WTC11 (cell line): ENCODE measurements around the gene CHCHD1. TPM values are rescaled to one million over a fixed set of nuclear protein-coding genes. Genes with fewer than 3 reads are reported as not detected.

Experiments
- ATAC-seq: fragments of 200-7000 bp; cut with Tn5 transposase; 2 replicates; pipeline ENCODE4 v1.10.0; 2021; ENCODE audit warnings: mild to moderate bottlenecking, moderate library complexity
- CTCF ChIA-PET: fragments of 300-600 bp; sonication (Branson Sonifier 250); formaldehyde crosslinking; loops from one replicate; lab custom pipeline; 2021; ENCODE audit warnings: antibody characterized with exemption; lab: Charles Lee
- POLR2A ChIA-PET: fragments of 350-600 bp; sonication (Branson Sonifier 250); formaldehyde crosslinking; loops from one replicate; lab custom pipeline; 2021; ENCODE audit warnings: antibody characterized with exemption; lab: Charles Lee
- DNase-seq: peaks from one replicate; pipeline ENCODE4 v3.0.0; 2021; ENCODE audit warnings: low spot score
- H3K27ac Mint-ChIP-seq: 2 replicates; pipeline ENCODE4 v1.8.0; 2021; ENCODE audit warnings: mixed read lengths
- H3K27me3 Mint-ChIP-seq: 2 replicates; pipeline ENCODE4 v1.8.0; 2021; ENCODE audit warnings: low read depth, mild to moderate bottlenecking, moderate library complexity, mixed read lengths
- H3K36me3 Mint-ChIP-seq: 2 replicates; pipeline ENCODE4 v1.8.0; 2021; ENCODE audit warnings: mixed read lengths
- H3K4me1 Mint-ChIP-seq: 2 replicates; pipeline ENCODE4 v1.8.0; 2022; ENCODE audit warnings: mixed read lengths
- H3K4me3 Mint-ChIP-seq: 2 replicates; pipeline ENCODE4 v1.8.0; 2021; ENCODE audit warnings: mild to moderate bottlenecking, moderate library complexity, mixed read lengths
- H3K9me3 Mint-ChIP-seq: 2 replicates; pipeline ENCODE4 v1.8.0; 2021; ENCODE audit warnings: mixed read lengths
- FOXP1 ChIP-seq: sonication (generic); formaldehyde crosslinking; IDR thresholded peaks from 2 replicates; pipeline ENCODE4 v1.8.0; 2022; ENCODE audit warnings: missing genetic modification reagents, mild to moderate bottlenecking, moderate library complexity, borderline replicate concordance
- GABPB1 ChIP-seq: sonication (generic); formaldehyde crosslinking; IDR thresholded peaks from 2 replicates; pipeline ENCODE4 v1.8.1; 2023; ENCODE audit warnings: mild to moderate bottlenecking, missing genetic modification reagents
- HMGA2 ChIP-seq: fragments of 250-450 bp; sonication (Bioruptor Pico); IDR thresholded peaks from 2 replicates; pipeline ENCODE4 v1.4.0; 2021; ENCODE audit warnings: mild to moderate bottlenecking, moderate library complexity
- JAZF1 ChIP-seq: fragments of 250-450 bp; sonication (Bioruptor Pico); IDR thresholded peaks from 2 replicates; pipeline ENCODE4 v1.9.0; 2021; ENCODE audit warnings: moderate library complexity, mild to moderate bottlenecking, inconsistent platforms
- JUN ChIP-seq: sonication (generic); formaldehyde crosslinking; IDR thresholded peaks from 2 replicates; pipeline ENCODE4 v1.8.0; 2023; ENCODE audit warnings: mild to moderate bottlenecking, missing genetic modification reagents
- NFE2L1 ChIP-seq: sonication (generic); formaldehyde crosslinking; IDR thresholded peaks from 2 replicates; pipeline ENCODE4 v1.8.1; 2023; ENCODE audit warnings: missing genetic modification reagents
- NR3C1 ChIP-seq: sonication (generic); formaldehyde crosslinking; conservative IDR thresholded peaks from 2 replicates; pipeline ENCODE4 v1.8.1; 2023; ENCODE audit warnings: low read depth, mild to moderate bottlenecking, missing genetic modification reagents
- RORB ChIP-seq: fragments of 250-450 bp; sonication (Bioruptor Pico); IDR thresholded peaks from 2 replicates; pipeline ENCODE4 v1.9.0; 2021; ENCODE audit warnings: mild to moderate bottlenecking
- SMAD3 ChIP-seq: sonication (generic); formaldehyde crosslinking; IDR thresholded peaks from 2 replicates; pipeline ENCODE4 v1.8.0; 2022; ENCODE audit warnings: missing genetic modification reagents, mild to moderate bottlenecking, borderline replicate concordance
- SOX15 ChIP-seq: fragments of 250-450 bp; sonication (Bioruptor Pico); IDR thresholded peaks from 2 replicates; pipeline ENCODE4 v1.9.0; 2021; ENCODE audit warnings: mild to moderate bottlenecking
- ZNF232 ChIP-seq: sonication (generic); formaldehyde crosslinking; IDR thresholded peaks from 2 replicates; pipeline ENCODE4 v1.8.0; 2022; ENCODE audit warnings: mild to moderate bottlenecking, missing genetic modification reagents
- total RNA-seq: library from RNA; stranded (reverse); gene quantifications from 3 replicates; pipeline ENCODE4 v1.2.3, GENCODE V29; 2021
- TF ChIP-seq, protein P1 (sequence below): sonication (generic); formaldehyde crosslinking; IDR thresholded peaks from 2 replicates; pipeline ENCODE4 v1.8.1; 2023; ENCODE audit warnings: mild to moderate bottlenecking, missing genetic modification reagents
- TF ChIP-seq, protein P2 (sequence below): sonication (generic); formaldehyde crosslinking; IDR thresholded peaks from 2 replicates; pipeline ENCODE4 v1.8.1; 2022; ENCODE audit warnings: low read depth, mild to moderate bottlenecking, moderate library complexity, missing genetic modification reagents, borderline replicate concordance
- TF ChIP-seq, protein P3 (sequence below): fragments of 250-450 bp; sonication (Bioruptor Pico); IDR thresholded peaks from 2 replicates; pipeline ENCODE4 v1.9.0; 2021; ENCODE audit warnings: mild to moderate bottlenecking
- TF ChIP-seq, protein P4 (sequence below): fragments of 200-600 bp; IDR thresholded peaks from 2 replicates; pipeline ENCODE4 v1.8.0; 2022; ENCODE audit warnings: antibody characterized with exemption
- TF ChIP-seq, protein P5 (sequence below): sonication (generic); formaldehyde crosslinking; IDR thresholded peaks from 2 replicates; pipeline ENCODE4 v1.8.1; 2023; ENCODE audit warnings: mild to moderate bottlenecking, moderate library complexity, missing genetic modification reagents
- TF ChIP-seq, protein P6 (sequence below): fragments of 250-450 bp; sonication (Bioruptor Pico); IDR thresholded peaks from 2 replicates; pipeline ENCODE4 v1.8.0; 2021; ENCODE audit warnings: mild to moderate bottlenecking
- TF ChIP-seq, protein P7 (sequence below): fragments of 250-450 bp; sonication (Bioruptor Pico); IDR thresholded peaks from 2 replicates; pipeline ENCODE4 v2.1.2; 2022; ENCODE audit warnings: mild to moderate bottlenecking, moderate library complexity
- TF ChIP-seq, protein P8 (sequence below): sonication (generic); formaldehyde crosslinking; IDR thresholded peaks from 2 replicates; pipeline ENCODE4 v1.8.0; 2022; ENCODE audit warnings: mild to moderate bottlenecking, missing genetic modification reagents

CHCHD1 gene
- total RNA-seq, 1 experiment from 2014 or later: 45.9 TPM

DNA sequence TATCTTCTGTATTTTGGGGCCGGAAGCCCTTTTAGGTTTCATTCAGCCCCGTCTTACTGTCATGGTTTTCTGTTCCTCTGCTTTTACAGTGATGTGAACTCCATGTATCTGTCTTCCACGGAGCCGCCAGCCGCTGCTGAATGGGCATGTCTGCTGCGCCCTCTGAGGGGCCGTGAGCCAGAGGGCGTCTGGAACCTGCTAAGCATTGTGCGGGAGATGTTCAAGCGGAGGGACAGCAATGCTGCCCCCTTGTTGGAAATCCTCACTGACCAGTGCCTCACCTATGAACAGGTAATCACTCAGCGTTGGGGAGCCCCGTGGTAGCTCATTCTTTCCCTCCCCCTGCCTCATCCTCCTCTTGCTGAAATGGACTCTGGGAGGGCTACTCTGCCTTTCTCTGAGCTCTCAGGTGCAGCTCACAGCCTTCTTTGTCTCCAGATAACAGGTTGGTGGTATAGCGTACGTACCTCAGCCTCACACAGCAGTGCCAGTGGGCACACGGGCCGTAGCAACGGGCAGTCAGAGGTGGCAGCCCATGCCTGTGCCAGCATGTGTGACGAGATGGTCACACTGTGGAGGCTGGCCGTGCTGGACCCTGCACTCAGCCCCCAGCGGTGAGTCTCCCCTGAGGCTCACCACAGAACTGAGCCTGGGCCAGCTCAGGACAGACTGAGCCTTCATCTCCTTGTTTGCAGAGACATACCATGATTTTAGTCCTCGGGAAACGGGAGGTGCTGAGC, 9.2 kb downstream of the CHCHD1 start (continued):
- TF ChIP-seq, protein P1, sequence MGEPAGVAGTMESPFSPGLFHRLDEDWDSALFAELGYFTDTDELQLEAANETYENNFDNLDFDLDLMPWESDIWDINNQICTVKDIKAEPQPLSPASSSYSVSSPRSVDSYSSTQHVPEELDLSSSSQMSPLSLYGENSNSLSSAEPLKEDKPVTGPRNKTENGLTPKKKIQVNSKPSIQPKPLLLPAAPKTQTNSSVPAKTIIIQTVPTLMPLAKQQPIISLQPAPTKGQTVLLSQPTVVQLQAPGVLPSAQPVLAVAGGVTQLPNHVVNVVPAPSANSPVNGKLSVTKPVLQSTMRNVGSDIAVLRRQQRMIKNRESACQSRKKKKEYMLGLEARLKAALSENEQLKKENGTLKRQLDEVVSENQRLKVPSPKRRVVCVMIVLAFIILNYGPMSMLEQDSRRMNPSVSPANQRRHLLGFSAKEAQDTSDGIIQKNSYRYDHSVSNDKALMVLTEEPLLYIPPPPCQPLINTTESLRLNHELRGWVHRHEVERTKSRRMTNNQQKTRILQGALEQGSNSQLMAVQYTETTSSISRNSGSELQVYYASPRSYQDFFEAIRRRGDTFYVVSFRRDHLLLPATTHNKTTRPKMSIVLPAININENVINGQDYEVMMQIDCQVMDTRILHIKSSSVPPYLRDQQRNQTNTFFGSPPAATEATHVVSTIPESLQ (CRISPR knock-in tag): no peak

DNA sequence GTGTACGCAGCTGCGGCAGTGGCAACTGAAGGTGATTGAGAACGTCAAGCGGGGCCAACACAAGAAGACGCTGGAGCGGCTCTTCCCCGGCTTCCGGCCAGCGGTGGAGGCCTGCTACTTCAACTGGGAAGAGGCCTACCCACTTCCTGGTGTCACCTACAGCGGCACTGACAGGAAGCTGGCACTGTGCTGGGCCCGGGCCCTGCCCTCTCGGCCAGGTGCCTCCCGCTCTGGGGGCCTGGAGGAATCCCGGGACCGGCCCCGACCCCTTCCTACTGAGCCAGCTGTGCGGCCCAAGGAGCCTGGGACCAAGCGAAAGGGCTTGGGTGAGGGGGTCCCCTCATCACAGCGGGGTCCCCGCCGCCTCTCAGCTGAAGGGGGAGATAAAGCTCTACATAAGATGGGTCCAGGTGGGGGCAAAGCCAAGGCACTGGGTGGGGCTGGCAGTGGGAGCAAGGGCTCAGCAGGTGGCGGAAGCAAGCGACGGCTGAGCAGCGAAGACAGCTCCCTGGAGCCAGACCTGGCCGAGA, 10.1 kb downstream of the CHCHD1 start:
- ATAC-seq: no peak
- H3K9me3 Mint-ChIP-seq: no peaks in the 10 kb centered on the region
- POLR2A ChIA-PET: no interaction called here
- H3K27me3 Mint-ChIP-seq: no peaks in the 10 kb centered on the region
- CTCF ChIA-PET: no interaction called here
- TF ChIP-seq, protein P2, sequence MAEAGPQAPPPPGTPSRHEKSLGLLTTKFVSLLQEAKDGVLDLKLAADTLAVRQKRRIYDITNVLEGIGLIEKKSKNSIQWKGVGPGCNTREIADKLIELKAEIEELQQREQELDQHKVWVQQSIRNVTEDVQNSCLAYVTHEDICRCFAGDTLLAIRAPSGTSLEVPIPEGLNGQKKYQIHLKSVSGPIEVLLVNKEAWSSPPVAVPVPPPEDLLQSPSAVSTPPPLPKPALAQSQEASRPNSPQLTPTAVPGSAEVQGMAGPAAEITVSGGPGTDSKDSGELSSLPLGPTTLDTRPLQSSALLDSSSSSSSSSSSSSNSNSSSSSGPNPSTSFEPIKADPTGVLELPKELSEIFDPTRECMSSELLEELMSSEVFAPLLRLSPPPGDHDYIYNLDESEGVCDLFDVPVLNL (CRISPR knock-in tag): no peak
- TF ChIP-seq RORB (no peak), GABPB1 (CRISPR knock-in tag) (no peak), FOXP1 (no peak), JAZF1 (CRISPR knock-in tag) (no peak), ZNF232 (CRISPR knock-in tag) (no peak)
- TF ChIP-seq, protein P3, sequence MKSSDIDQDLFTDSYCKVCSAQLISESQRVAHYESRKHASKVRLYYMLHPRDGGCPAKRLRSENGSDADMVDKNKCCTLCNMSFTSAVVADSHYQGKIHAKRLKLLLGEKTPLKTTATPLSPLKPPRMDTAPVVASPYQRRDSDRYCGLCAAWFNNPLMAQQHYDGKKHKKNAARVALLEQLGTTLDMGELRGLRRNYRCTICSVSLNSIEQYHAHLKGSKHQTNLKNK (CRISPR knock-in tag): no peak
- TF ChIP-seq, protein P4, sequence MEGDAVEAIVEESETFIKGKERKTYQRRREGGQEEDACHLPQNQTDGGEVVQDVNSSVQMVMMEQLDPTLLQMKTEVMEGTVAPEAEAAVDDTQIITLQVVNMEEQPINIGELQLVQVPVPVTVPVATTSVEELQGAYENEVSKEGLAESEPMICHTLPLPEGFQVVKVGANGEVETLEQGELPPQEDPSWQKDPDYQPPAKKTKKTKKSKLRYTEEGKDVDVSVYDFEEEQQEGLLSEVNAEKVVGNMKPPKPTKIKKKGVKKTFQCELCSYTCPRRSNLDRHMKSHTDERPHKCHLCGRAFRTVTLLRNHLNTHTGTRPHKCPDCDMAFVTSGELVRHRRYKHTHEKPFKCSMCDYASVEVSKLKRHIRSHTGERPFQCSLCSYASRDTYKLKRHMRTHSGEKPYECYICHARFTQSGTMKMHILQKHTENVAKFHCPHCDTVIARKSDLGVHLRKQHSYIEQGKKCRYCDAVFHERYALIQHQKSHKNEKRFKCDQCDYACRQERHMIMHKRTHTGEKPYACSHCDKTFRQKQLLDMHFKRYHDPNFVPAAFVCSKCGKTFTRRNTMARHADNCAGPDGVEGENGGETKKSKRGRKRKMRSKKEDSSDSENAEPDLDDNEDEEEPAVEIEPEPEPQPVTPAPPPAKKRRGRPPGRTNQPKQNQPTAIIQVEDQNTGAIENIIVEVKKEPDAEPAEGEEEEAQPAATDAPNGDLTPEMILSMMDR: no peak
- TF ChIP-seq, all 79 proteins: peak for 0
- H3K27ac Mint-ChIP-seq: no peak overlapping the region
- H3K36me3 Mint-ChIP-seq: peaks cover 41% of the 10 kb centered on the region
- H3K4me3 Mint-ChIP-seq: no peak overlapping the region
- no peaks in the 10 kb centered on the region for H3K4me1 Mint-ChIP-seq
- DNase-seq: no peak

DNA sequence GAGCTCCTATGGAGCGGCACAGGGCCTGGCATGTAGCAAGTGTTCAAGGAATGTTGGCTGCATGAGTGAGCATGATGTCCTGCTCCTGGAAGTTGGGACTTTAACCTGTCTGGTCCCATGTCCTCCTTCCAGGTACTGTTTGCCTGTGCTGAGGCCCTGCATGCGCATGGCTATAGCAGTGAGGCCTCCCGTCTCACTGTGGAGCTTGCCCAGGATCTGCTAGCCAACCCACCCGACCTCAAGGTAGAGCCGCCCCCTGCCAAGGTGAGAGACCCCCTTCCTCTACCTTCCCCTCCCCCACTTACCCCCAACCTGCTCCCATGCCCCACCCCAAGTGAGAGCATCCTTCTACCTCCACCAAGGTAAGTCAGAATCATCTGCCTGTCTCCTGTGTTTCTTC, 11.6 kb downstream of the CHCHD1 start:
- H3K27ac Mint-ChIP-seq: no peak overlapping the region
- POLR2A ChIA-PET: no interaction called here
- ATAC-seq: no peak
- no peaks in the 10 kb centered on the region for H3K4me1 Mint-ChIP-seq
- no peak for DNase-seq
- H3K4me3 Mint-ChIP-seq: no peak overlapping the region
- H3K9me3 Mint-ChIP-seq: no peaks in the 10 kb centered on the region
- CTCF ChIA-PET: no interaction called here
- peaks cover 46% of the 10 kb centered on the region for H3K36me3 Mint-ChIP-seq
- H3K27me3 Mint-ChIP-seq: no peaks in the 10 kb centered on the region
- TF ChIP-seq, protein P5, sequence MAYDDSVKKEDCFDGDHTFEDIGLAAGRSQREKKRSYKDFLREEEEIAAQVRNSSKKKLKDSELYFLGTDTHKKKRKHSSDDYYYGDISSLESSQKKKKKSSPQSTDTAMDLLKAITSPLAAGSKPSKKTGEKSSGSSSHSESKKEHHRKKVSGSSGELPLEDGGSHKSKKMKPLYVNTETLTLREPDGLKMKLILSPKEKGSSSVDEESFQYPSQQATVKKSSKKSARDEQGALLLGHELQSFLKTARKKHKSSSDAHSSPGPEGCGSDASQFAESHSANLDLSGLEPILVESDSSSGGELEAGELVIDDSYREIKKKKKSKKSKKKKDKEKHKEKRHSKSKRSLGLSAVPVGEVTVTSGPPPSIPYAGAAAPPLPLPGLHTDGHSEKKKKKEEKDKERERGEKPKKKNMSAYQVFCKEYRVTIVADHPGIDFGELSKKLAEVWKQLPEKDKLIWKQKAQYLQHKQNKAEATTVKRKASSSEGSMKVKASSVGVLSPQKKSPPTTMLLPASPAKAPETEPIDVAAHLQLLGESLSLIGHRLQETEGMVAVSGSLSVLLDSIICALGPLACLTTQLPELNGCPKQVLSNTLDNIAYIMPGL: no peak
- TF ChIP-seq JUN (CRISPR knock-in tag) (no peak), SOX15 (no peak), HMGA2 (CRISPR knock-in tag) (no peak), SMAD3 (CRISPR knock-in tag) (no peak), NR3C1 (CRISPR knock-in tag) (no peak), NFE2L1 (CRISPR knock-in tag) (no peak)
- TF ChIP-seq, protein P2 (CRISPR knock-in tag): no peak
- TF ChIP-seq, protein P6, sequence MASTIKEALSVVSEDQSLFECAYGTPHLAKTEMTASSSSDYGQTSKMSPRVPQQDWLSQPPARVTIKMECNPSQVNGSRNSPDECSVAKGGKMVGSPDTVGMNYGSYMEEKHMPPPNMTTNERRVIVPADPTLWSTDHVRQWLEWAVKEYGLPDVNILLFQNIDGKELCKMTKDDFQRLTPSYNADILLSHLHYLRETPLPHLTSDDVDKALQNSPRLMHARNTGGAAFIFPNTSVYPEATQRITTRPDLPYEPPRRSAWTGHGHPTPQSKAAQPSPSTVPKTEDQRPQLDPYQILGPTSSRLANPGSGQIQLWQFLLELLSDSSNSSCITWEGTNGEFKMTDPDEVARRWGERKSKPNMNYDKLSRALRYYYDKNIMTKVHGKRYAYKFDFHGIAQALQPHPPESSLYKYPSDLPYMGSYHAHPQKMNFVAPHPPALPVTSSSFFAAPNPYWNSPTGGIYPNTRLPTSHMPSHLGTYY (CRISPR knock-in tag): no peak
- TF ChIP-seq, protein P7, sequence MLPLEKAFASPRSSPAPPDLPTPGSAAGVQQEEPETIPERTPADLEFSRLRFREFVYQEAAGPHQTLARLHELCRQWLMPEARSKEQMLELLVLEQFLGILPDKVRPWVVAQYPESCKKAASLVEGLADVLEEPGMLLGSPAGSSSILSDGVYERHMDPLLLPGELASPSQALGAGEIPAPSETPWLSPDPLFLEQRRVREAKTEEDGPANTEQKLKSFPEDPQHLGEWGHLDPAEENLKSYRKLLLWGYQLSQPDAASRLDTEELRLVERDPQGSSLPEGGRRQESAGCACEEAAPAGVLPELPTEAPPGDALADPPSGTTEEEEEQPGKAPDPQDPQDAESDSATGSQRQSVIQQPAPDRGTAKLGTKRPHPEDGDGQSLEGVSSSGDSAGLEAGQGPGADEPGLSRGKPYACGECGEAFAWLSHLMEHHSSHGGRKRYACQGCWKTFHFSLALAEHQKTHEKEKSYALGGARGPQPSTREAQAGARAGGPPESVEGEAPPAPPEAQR (CRISPR knock-in tag): no peak
- TF ChIP-seq, protein P8, sequence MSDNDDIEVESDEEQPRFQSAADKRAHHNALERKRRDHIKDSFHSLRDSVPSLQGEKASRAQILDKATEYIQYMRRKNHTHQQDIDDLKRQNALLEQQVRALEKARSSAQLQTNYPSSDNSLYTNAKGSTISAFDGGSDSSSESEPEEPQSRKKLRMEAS (CRISPR knock-in tag): no peak
- TF ChIP-seq, protein P3 (CRISPR knock-in tag): no peak
